Muscle layer of duodenum (tissue), 2 donors: Measurements from ENCODE around the gene ACO1.
A peak's percentile ranks its signal among the peaks of the same experiment; 100 is the strongest.

ENCODE experiments used
- H3K27ac ChIP-seq: one replicate; pipeline ENCODE4 v1.7.0; 2013; ENCODE audit warnings: mild to moderate bottlenecking, low read length
- H3K27me3 ChIP-seq: one replicate; pipeline ENCODE4 v1.7.0; 2013; ENCODE audit warnings: low read depth, mild to moderate bottlenecking, control low read depth, low read length
- H3K36me3 ChIP-seq, 2 donors: one replicate each; pipeline ENCODE4 v1.7.0; 2013; ENCODE audit warnings: low read length in 2 of 2, control low read depth in 1 of 2, mild to moderate bottlenecking in 1 of 2; ENCODE audit not compliant: insufficient read depth in 2 of 2, control insufficient read depth in 1 of 2
- H3K4me1 ChIP-seq, 2 donors: one replicate each; pipeline ENCODE4 v1.7.0; 2013; ENCODE audit warnings: low read length in 2 of 2, mild to moderate bottlenecking in 2 of 2, control low read depth in 1 of 2, moderate library complexity in 1 of 2; ENCODE audit not compliant: insufficient read depth in 2 of 2, control insufficient read depth in 1 of 2
- H3K4me3 ChIP-seq, 2 donors: one replicate each; pipeline ENCODE4 v1.7.0; 2013; ENCODE audit warnings: low read length in 2 of 2, low read depth in 1 of 2, mild to moderate bottlenecking in 1 of 2
- H3K9me3 ChIP-seq, 2 donors: one replicate each; pipeline ENCODE4 v1.7.0; 2013; ENCODE audit warnings: low read length in 2 of 2, control low read depth in 1 of 2, mild to moderate bottlenecking in 1 of 2; ENCODE audit not compliant: control insufficient read depth in 1 of 2
- donor health status: healthy.

ACO1 gene

GRCh38 chr9:32384364-32385151 is at the start of gene ACO1:
TSS of gene ACO1 (plus strand) at chr9:32384643. CDS start at chr9:32405507, 20,864 bp downstream.
- Histone ChIP-seq H3K4me3 (peak within 1 kb of the TSS; percentile 73 to 80), H3K27me3 (no peaks in the 10 kb centered on the region), H3K36me3 (no peaks in the 10 kb centered on the region), H3K4me1 (peaks cover 4 to 31% of the 10 kb centered on the region in 2 donors), H3K27ac (peak within 1 kb of the TSS; percentile 73), H3K9me3 (no peaks in the 10 kb centered on the region)

- Histone ChIP-seq H3K27ac (no peak overlapping the region), H3K36me3 (no peaks in the 10 kb centered on the region), H3K9me3 (no peaks in the 10 kb centered on the region), H3K4me3 (no peak overlapping the region), H3K4me1 (no peaks in the 10 kb centered on the region), H3K27me3 (no peaks in the 10 kb centered on the region)
These were observed 49.2 kb upstream of the ACO1 start for GRCh38 chr9:32334916-32335895.

GRCh38 chr9:32339424-32339823 is 45.0 kb upstream of the ACO1 start:
- Histone ChIP-seq H3K36me3 (no peaks in the 10 kb centered on the region), H3K4me3 (no peak overlapping the region), H3K27me3 (no peaks in the 10 kb centered on the region)

GRCh38 chr9:32340361-32340760 is 44.1 kb upstream of the ACO1 start:
- H3K27ac ChIP-seq = no peak overlapping the region
- H3K27me3 ChIP-seq = no peaks in the 10 kb centered on the region
- H3K4me1 ChIP-seq = peaks cover 0 to 8% of the 10 kb centered on the region in 2 donors
- H3K4me3 ChIP-seq = no peak overlapping the region
- no peaks in the 10 kb centered on the region for H3K9me3 ChIP-seq
- H3K36me3 ChIP-seq = no peaks in the 10 kb centered on the region

More at GRCh38 chr9:32339424-32339823, 45.0 kb upstream of the ACO1 start:
- H3K4me1 ChIP-seq = peaks cover 0 to 5% of the 10 kb centered on the region in 2 donors
- H3K27ac ChIP-seq = no peak overlapping the region
- no peaks in the 10 kb centered on the region for H3K9me3 ChIP-seq

GRCh38 chr9:32344551-32345182 is 39.8 kb upstream of the ACO1 start:
- Histone ChIP-seq H3K4me3 (peak overlapping the region in 1 of 2 donors; percentile 13), H3K27ac (no peak overlapping the region)

GRCh38 chr9:32345243-32345642 is 39.2 kb upstream of the ACO1 start:
- peaks cover 0 to 22% of the 10 kb centered on the region in 2 donors for H3K4me1 ChIP-seq

More at GRCh38 chr9:32344551-32345182, 39.8 kb upstream of the ACO1 start:
- Histone ChIP-seq H3K27me3 (no peaks in the 10 kb centered on the region), H3K36me3 (no peaks in the 10 kb centered on the region), H3K4me1 (peaks cover 0 to 22% of the 10 kb centered on the region in 2 donors), H3K9me3 (no peaks in the 10 kb centered on the region)

GRCh38 chr9:32347571-32347970 is 36.9 kb upstream of the ACO1 start:
- H3K9me3 ChIP-seq = no peaks in the 10 kb centered on the region
- H3K4me1 ChIP-seq = peaks cover 0 to 22% of the 10 kb centered on the region in 2 donors
- H3K36me3 ChIP-seq = no peaks in the 10 kb centered on the region
- no peak overlapping the region for H3K4me3 ChIP-seq
- H3K27me3 ChIP-seq = no peaks in the 10 kb centered on the region
- H3K27ac ChIP-seq = no peak overlapping the region

More at GRCh38 chr9:32345243-32345642, 39.2 kb upstream of the ACO1 start:
- Histone ChIP-seq H3K27ac (no peak overlapping the region), H3K9me3 (no peaks in the 10 kb centered on the region), H3K36me3 (no peaks in the 10 kb centered on the region), H3K27me3 (no peaks in the 10 kb centered on the region), H3K4me3 (no peak overlapping the region)

GRCh38 chr9:32348106-32348695 is 36.2 kb upstream of the ACO1 start:
- Histone ChIP-seq H3K4me1 (peaks cover 0 to 22% of the 10 kb centered on the region in 2 donors), H3K27me3 (no peaks in the 10 kb centered on the region), H3K27ac (no peak overlapping the region), H3K36me3 (no peaks in the 10 kb centered on the region), H3K4me3 (no peak overlapping the region), H3K9me3 (no peaks in the 10 kb centered on the region)

- Histone ChIP-seq H3K27ac (no peak overlapping the region), H3K4me1 (peaks cover 0 to 21% of the 10 kb centered on the region in 2 donors), H3K36me3 (no peaks in the 10 kb centered on the region), H3K9me3 (no peaks in the 10 kb centered on the region), H3K27me3 (no peaks in the 10 kb centered on the region), H3K4me3 (no peak overlapping the region)
These were observed 35.4 kb upstream of the ACO1 start for GRCh38 chr9:32349013-32349412.

GRCh38 chr9:32350682-32351081 is 33.8 kb upstream of the ACO1 start:
- Histone ChIP-seq H3K4me3 (no peak overlapping the region), H3K9me3 (no peaks in the 10 kb centered on the region), H3K4me1 (peaks cover 0 to 13% of the 10 kb centered on the region in 2 donors), H3K36me3 (no peaks in the 10 kb centered on the region), H3K27me3 (no peaks in the 10 kb centered on the region), H3K27ac (no peak overlapping the region)
